ENCODE results near the gene CSRNP3.

DNA sequence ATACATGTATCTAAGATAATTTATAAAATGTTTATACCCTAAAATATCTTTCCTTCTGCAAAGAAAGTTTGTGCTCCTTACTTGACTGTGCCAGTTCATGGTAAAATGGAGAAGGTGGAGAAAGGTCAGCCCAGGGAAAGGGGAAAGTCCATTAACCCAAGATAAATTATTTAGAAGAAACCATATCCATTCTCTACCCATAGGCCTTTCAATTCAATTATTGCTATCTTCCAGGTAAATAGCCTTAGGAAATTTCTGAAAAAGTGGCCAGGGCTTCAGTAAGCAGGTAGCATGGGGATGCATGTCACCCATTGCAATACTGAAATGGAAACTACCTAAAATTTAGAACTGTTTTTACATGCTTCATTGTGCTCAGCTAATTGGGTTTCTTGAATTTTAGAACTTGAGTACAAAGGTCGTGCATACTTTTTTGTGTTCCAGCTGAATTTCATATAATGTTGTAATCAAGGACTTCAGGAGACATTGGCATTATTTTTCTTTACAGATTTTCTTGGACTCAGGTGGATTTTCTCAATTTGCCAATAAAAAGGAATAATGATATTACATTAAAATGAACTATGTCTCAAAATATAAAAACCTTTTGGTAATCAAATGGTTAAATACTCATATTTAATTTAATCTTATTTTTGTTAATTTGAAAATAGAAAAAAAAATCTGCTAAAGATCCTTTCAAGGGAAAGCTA is 124.9 kb downstream of the CSRNP3 start:
- no peak for TF ChIP-seq POLR2A (IDR thresholded peaks at IDR 0.05; ENCODE audit: low read length)
- no peak for TF ChIP-seq GATA1 (IDR thresholded peaks at IDR 0.05; ENCODE audit: low read depth, low read length)

Data from erythroblast (primary cell).